Muscle layer of colon (tissue), 2 donors: ENCODE measurements around the gene MARK3.
A peak's percentile ranks its signal among the peaks of the same experiment; 100 is the strongest.

Experiments
- H3K27ac ChIP-seq: one replicate; pipeline ENCODE4 v1.7.0; 2013; ENCODE audit warnings: low read depth, mild to moderate bottlenecking, low read length, moderate library complexity
- H3K27me3 ChIP-seq, 2 donors: one replicate each; pipeline ENCODE4 v1.7.0; 2013; ENCODE audit warnings: low read length in 2 of 2, mild to moderate bottlenecking in 2 of 2; ENCODE audit not compliant: insufficient read depth in 2 of 2, control insufficient read depth in 1 of 2
- H3K36me3 ChIP-seq: one replicate; pipeline ENCODE4 v1.7.0; 2013; ENCODE audit warnings: mild to moderate bottlenecking, low read length; ENCODE audit not compliant: insufficient read depth
- H3K4me1 ChIP-seq: one replicate; pipeline ENCODE4 v1.7.0; 2013; ENCODE audit warnings: mild to moderate bottlenecking, low read length; ENCODE audit not compliant: insufficient read depth
- H3K4me3 ChIP-seq, 2 donors: one replicate each; pipeline ENCODE4 v1.7.0; 2013; ENCODE audit warnings: low read length in 2 of 2, low read depth in 1 of 2, mild to moderate bottlenecking in 1 of 2, moderate library complexity in 1 of 2
- H3K9ac ChIP-seq: one replicate; pipeline ENCODE4 v1.7.0; 2013; ENCODE audit warnings: low read length
- H3K9me3 ChIP-seq: one replicate; pipeline ENCODE4 v1.7.0; 2013; ENCODE audit warnings: mild to moderate bottlenecking, low read length
- donor health status: abdominal sarcoma.
- donor health status: Adenocarcinoma of cecum.

MARK3 gene

DNA sequence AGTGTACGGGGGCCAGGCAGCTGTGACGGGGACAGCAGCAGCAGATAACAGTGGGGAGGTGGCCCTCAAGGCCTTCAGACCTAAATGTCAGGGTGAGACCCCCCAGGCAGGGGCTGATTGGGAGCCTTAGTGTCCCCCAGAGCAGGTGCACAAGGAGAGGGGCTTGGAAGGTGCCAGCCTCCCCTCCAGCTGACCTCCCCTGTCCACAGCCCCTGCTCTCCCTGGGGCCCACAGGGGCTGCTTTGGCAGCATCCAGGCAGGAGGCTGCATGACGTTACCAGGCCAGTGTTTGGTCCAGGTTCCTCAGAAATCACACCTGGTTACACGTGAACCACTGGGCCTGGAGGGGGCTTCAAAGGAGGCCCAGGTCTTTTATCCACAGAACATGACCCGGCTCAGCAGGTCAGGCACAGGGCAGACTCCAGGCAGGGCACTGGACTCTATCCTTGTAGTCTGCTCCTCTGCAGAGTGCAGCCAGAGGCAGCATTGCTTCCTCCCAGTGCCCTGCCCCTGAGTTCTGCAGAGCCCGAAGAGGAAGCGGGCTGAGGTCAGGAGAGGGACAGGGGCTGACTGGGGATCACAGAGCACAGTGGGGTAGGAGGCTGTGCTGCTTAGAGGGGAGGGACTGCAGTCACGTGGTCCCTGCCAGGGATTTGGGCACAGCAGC is 141.2 kb downstream of the MARK3 start:
- peak overlapping the region; percentile 93 for H3K27ac ChIP-seq
- no peaks in the 10 kb centered on the region for H3K9me3 ChIP-seq
- peaks cover 14% of the 10 kb centered on the region for H3K36me3 ChIP-seq
- peaks cover 72% of the 10 kb centered on the region for H3K4me1 ChIP-seq
- H3K4me3 ChIP-seq = no peak overlapping the region
- H3K9ac ChIP-seq = no peak overlapping the region
- no peaks in the 10 kb centered on the region for H3K27me3 ChIP-seq

DNA sequence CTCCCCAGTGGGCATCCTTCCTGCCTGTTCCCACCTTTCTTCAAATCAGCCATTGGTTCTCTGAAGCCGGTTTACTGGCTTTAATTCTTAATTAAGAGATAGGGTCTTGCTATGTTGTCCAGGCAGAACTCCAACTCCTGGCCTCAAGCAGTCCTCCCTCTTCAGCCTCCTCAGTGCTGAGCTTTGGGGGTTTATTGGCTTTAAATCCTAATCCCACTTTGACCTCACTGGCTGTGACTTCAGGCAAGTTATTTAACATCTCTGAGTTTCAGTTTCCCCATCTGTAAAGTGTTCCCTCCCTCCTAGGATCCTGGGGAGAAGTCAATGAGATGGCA is 141.7 kb downstream of the MARK3 start:
- Histone ChIP-seq H3K36me3 (peaks cover 14% of the 10 kb centered on the region), H3K9ac (no peak overlapping the region), H3K27me3 (no peaks in the 10 kb centered on the region), H3K9me3 (no peaks in the 10 kb centered on the region), H3K4me3 (no peak overlapping the region), H3K4me1 (peaks cover 77% of the 10 kb centered on the region), H3K27ac (peak overlapping the region; percentile 93)

- Histone ChIP-seq H3K9ac (no peak overlapping the region), H3K27ac (peak overlapping the region; percentile 93), H3K4me1 (peaks cover 84% of the 10 kb centered on the region), H3K9me3 (no peaks in the 10 kb centered on the region), H3K4me3 (no peak overlapping the region), H3K27me3 (no peaks in the 10 kb centered on the region), H3K36me3 (peaks cover 14% of the 10 kb centered on the region)
Measured at GRCh38 chr14:103527408-103528145, 142.4 kb downstream of the MARK3 start.

DNA sequence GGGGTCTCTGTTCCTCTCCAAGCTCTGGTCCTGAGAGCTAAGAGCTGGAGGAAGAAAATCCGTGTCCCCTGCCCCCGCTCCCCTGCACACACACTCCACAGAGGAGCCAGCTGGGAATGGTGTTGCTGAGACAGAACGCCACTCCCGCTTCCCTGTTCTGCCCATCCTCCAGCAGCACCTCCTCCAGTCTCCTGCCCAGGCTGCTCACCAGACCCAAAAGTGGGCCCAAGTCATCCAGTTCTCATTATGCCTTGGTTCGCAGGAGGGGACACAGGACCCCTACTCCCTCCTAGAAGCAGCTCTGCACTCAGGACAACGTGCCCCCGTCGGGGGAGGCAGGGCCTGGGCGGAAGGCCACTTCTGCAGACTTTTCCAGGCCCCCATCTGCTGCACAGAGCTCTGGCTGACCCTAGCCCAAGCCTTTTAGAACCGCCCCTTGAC is 143.0 kb downstream of the MARK3 start:
- Histone ChIP-seq H3K4me3 (peak overlapping the region in 1 of 2 donors; percentile 45), H3K9me3 (no peaks in the 10 kb centered on the region), H3K27me3 (no peaks in the 10 kb centered on the region), H3K27ac (peak overlapping the region; percentile 93), H3K36me3 (peaks cover 14% of the 10 kb centered on the region), H3K4me1 (peaks cover 87% of the 10 kb centered on the region), H3K9ac (no peak overlapping the region)

GRCh38 chr14:103528587-103529382 is 143.6 kb downstream of the MARK3 start, which contains the start of gene TRMT61A:
Gene TRMT61A, plus strand, starts transcription at chr14:103529196. Its CDS starts 783 bp downstream, at chr14:103529979.
- peak within 1 kb of the TSS; percentile 93 to 96 for H3K4me3 ChIP-seq
- peaks cover 87% of the 10 kb centered on the region for H3K4me1 ChIP-seq
- peak within 1 kb of the TSS; percentile 93 for H3K27ac ChIP-seq
- no peaks in the 10 kb centered on the region for H3K27me3 ChIP-seq
- peak within 1 kb of the TSS; percentile 80 for H3K9ac ChIP-seq
- no peaks in the 10 kb centered on the region for H3K9me3 ChIP-seq
- peaks cover 14% of the 10 kb centered on the region for H3K36me3 ChIP-seq

DNA sequence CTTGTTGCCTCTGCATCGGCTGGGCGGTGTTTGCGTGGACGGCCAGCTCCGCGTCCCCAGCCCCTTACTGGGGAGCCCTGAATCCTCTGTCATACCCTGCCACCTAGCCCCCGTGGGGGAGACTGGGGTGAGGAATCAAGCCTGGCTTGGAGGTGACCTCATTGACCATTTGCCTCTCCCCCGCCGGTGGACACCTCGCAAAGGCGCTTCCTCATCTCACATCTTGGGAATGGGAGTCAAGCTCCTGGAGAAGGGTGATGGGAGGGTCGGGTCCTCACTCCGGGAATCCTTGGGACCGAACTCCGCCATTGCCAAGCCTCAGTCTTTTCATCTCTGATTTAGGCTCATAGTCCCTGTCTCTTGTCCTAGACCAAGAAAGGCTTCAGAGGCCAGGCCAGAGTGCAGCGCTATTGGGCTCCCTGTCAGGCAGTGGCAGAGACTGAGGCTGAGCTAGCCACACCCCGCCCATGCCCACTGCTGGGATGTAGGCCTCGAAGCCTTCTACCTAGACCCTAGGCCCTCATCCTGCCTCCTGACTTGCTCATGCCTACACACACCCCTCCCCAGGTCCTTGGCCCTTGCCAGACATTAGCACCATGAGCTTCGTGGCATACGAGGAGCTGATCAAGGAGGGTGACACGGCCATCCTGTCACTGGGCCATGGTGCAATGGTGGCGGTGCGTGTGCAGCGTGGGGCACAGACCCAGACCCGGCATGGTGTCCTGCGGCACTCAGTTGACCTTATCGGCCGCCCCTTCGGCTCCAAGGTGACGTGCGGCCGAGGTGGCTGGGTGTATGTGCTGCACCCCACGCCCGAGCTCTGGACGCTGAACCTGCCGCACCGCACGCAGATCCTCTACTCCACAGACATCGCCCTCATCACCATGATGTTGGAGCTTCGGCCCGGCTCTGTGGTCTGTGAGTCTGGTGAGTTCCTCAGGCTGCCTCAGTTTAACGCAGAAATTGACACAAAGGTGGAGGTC is 144.5 kb downstream of the MARK3 start:
- Histone ChIP-seq H3K4me1 (peaks cover 88% of the 10 kb centered on the region), H3K9ac (peak overlapping the region; percentile 80), H3K9me3 (no peaks in the 10 kb centered on the region), H3K27me3 (no peaks in the 10 kb centered on the region), H3K27ac (peak overlapping the region; percentile 93), H3K4me3 (peak overlapping the region; percentile 93 to 96), H3K36me3 (peaks cover 14% of the 10 kb centered on the region)

- Histone ChIP-seq H3K9ac (peak overlapping the region; percentile 80), H3K27me3 (no peaks in the 10 kb centered on the region), H3K9me3 (no peaks in the 10 kb centered on the region), H3K4me1 (peaks cover 88% of the 10 kb centered on the region), H3K36me3 (peaks cover 14% of the 10 kb centered on the region), H3K4me3 (peak overlapping the region in 1 of 2 donors; percentile 96), H3K27ac (peak overlapping the region; percentile 12)
Measured at GRCh38 chr14:103530390-103530789, 145.2 kb downstream of the MARK3 start.

DNA sequence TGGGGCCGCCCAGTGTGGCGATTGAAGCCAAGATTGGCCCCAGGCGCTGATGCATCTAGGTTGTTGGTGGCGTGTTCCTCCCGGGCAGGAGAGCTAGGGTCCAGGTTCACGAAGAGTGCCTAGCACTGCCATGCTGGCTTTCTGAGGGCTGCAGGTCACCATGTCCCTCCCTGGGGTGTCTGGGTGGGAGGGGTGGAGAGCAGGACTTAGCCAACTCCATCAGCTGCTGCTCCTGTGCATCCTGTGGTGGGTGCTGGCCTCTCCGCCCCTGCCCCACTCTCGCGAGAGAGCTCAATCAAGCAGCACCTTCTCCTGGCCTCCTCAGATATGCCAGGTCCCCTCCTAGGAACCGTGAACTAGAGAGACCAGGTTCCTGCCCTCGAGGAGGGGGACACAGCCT is 145.6 kb downstream of the MARK3 start:
- H3K4me3 ChIP-seq = no peak overlapping the region
- H3K9me3 ChIP-seq = no peaks in the 10 kb centered on the region
- H3K9ac ChIP-seq = no peak overlapping the region
- H3K36me3 ChIP-seq = peaks cover 14% of the 10 kb centered on the region
- peak overlapping the region; percentile 12 for H3K27ac ChIP-seq
- peaks cover 88% of the 10 kb centered on the region for H3K4me1 ChIP-seq
- H3K27me3 ChIP-seq = no peaks in the 10 kb centered on the region

DNA sequence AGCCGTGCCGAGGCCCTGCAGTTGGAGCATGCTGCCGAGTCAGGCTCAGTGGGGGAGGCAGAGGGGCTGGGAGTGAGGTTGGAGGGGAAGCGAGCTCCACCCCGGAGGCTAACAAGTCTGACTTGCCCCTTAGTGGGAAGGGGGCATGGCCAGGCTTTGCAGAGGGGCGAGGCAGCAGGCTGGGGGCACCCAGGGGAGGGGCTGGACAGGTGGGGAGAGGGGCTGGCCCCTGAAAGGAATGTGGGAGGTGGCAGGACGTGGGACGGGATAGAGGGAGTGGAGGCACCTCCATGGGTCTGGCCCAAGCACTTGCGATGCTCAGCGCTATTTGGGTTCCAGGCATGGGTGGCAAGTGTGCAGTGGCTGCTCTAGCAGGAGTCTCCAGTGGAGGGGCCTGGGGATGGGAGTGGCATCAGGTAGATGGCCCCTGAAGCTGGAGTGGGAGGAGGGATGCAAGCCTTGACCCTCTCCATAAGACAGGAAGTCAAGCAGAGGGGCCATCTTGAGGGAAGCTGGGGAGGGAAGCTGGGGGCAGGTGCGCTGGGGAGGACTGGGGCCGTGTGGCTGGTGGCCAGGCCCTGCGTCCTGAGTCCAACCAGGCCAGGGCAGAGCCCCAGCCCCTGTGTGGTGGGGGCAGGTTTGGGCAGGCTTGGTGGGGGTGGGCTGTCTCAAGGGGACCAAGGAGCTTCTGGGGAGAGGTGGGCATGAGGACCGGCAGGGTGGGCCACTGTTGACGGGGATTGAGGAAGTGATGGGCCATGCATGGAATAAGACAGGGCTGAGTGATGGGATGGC is 146.4 kb downstream of the MARK3 start:
- peak overlapping the region; percentile 90 for H3K27ac ChIP-seq
- no peaks in the 10 kb centered on the region for H3K27me3 ChIP-seq
- no peaks in the 10 kb centered on the region for H3K9me3 ChIP-seq
- peaks cover 89% of the 10 kb centered on the region for H3K4me1 ChIP-seq
- H3K4me3 ChIP-seq = no peak overlapping the region
- H3K36me3 ChIP-seq = peaks cover 14% of the 10 kb centered on the region
- H3K9ac ChIP-seq = no peak overlapping the region
